Stimulated activated CD4-positive, alpha-beta T cell treated with anti-CD3 and anti-CD28 coated beads, TNF-alpha, amount 100 ng/mL, for 48 hours (primary cell): ENCODE results near the gene MTA1.

Experiments
- DNase-seq, 3 donors: peaks; one replicate each; pipeline ENCODE4 v3.0.0-alpha.2; 2020; ENCODE audit warnings: low read depth in 3 of 3

Gene MTA1

GRCh38 chr14:105386581-105387529 is 32.8 kb upstream of the MTA1 start:
- DNase-seq: no peak

GRCh38 chr14:105387530-105387922 is 32.1 kb upstream of the MTA1 start:
- no peak for DNase-seq

GRCh38 chr14:105388110-105388951 is 31.3 kb upstream of the MTA1 start:
- no peak for DNase-seq

GRCh38 chr14:105388976-105389375 is 30.7 kb upstream of the MTA1 start:
- no peak for DNase-seq

GRCh38 chr14:105389534-105389933 is 30.1 kb upstream of the MTA1 start:
- no peak for DNase-seq

- no peak for DNase-seq
Observed at GRCh38 chr14:105389976-105390848, 29.4 kb upstream of the MTA1 start.

GRCh38 chr14:105390849-105391500 is 28.7 kb upstream of the MTA1 start:
- DNase-seq: no peak

- no peak for DNase-seq
Observed at GRCh38 chr14:105391541-105391940, 28.1 kb upstream of the MTA1 start.

GRCh38 chr14:105392131-105393090 is 27.2 kb upstream of the MTA1 start:
- no peak for DNase-seq

- DNase-seq: no peak
Observed at GRCh38 chr14:105393151-105393550, 26.5 kb upstream of the MTA1 start.

GRCh38 chr14:105394714-105395537 is 24.7 kb upstream of the MTA1 start:
- DNase-seq: no peak

- DNase-seq: no peak
Observed at GRCh38 chr14:105395538-105395854, 24.1 kb upstream of the MTA1 start.

- no peak for DNase-seq
Observed at GRCh38 chr14:105397350-105397931, 22.2 kb upstream of the MTA1 start.

- peak; percentile 74 to 96 (median 82) for DNase-seq
Observed at GRCh38 chr14:105398044-105398725, 21.4 kb upstream of the MTA1 start, which contains the start of gene TEX22. TSS of gene TEX22 (plus strand) at chr14:105398538. CDS start at chr14:105399341, 803 bp downstream.

- DNase-seq: peak in 1 of 3 donors; percentile 50
Observed at GRCh38 chr14:105398726-105399465, 20.7 kb upstream of the MTA1 start.

- DNase-seq: no peak
Observed at GRCh38 chr14:105399466-105399775, 20.2 kb upstream of the MTA1 start.

- no peak for DNase-seq
Observed at GRCh38 chr14:105400016-105400415, 19.6 kb upstream of the MTA1 start.

- DNase-seq: no peak
Observed at GRCh38 chr14:105401699-105402098, 17.9 kb upstream of the MTA1 start.
